HG03196 (cell line): Measurements from ENCODE around the gene FRRS1.

Experiments
- ATAC-seq: cut with Tn5 transposase; IDR thresholded peaks from one replicate; pipeline ENCODE4 v1.9.1; 2021; ENCODE audit not compliant: unreplicated experiment

The FRRS1 gene

DNA sequence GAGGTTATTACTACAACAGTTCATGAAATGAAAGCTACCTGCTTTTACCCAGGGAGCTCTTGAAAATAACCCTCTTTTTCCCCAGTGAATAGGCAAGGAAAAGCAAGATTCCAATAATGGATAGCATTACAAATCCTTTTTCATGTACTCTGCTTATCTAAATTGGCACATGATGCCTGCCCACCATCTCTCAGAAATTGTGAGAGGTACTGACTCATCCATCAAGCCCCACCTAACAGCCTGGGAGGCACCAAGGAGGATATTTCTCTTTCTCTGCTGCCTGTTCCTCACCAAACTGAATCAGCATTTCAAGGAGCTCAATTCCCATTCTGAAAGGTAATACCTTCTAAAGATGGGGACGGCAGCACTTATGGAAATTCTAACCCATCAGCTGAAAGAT is 86.2 kb downstream of the FRRS1 start:
- no peak for ATAC-seq

DNA sequence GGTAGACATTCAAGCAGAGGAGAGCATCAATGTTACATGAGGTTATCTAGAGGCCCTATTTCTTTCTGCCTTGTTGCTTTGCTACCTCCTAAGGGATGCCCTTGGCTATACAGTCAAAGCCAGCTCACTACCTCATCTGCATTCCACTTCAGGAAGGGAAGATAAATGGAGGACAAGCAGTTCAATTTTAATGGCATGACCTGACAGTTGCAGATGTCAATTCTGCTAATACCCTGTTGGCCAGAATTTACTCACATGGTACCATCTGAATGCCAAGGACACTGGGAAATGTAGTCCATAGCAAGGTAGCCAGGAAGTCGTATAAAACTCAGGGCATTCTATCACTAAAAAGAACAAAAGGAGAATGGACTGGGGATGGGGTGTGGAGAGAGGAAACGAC is 89.0 kb downstream of the FRRS1 start:
- no peak for ATAC-seq

DNA sequence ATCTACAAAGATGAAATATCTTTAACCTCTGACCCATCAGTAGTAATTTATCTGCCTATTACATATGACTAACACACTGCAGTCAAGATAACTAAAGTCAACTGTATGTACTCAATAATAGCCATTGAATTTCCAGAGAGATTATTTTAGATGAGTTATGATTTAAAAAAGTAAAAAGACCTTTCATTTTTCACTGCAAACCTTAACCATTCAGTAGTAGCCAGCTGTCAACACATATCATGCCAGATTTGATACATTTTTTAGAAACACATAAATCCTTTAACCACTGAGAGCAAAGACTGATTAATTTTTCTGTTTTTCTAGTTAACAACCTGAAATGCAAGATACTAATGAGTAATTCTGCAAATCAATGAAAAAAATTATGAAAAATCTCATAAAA is 89.6 kb downstream of the FRRS1 start:
- ATAC-seq, result no peak

DNA sequence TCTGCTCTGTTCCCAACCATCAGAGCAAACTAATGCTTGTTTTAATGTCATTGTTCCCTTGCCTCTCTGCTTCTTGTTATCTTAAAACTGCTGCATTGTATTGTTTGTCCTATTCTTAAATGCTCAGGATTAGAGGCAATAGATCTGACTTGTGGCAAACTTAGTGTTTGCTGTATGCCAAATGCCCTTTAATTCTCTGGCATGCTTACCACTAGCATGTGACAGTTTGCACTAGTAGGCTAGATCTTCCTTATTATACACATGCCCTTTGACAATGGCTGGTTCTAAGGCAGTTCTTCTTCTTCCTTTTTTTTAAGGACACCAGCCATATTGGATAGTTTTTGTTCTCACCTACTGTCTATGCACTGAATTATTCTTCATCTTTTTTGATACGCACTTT is 90.4 kb downstream of the FRRS1 start:
- ATAC-seq, result no peak

DNA sequence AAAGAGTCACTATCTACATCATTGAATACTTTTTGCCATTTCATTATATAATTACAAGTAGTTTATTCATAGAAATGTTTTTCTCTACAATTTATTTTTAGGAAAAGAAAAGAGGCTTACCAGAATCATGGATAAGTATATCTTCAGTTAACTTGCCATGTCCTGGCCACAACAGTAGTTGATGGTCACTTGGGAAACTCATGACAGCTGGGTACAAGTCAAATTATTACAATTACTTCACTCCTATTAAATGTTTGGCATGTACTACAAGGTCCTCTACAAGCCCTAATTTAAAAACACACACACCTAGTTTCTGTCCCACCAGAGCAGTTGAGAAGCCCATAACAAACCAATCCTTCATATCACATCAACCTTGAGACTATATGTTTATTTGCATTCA is 91.1 kb downstream of the FRRS1 start:
- ATAC-seq, result no peak

DNA sequence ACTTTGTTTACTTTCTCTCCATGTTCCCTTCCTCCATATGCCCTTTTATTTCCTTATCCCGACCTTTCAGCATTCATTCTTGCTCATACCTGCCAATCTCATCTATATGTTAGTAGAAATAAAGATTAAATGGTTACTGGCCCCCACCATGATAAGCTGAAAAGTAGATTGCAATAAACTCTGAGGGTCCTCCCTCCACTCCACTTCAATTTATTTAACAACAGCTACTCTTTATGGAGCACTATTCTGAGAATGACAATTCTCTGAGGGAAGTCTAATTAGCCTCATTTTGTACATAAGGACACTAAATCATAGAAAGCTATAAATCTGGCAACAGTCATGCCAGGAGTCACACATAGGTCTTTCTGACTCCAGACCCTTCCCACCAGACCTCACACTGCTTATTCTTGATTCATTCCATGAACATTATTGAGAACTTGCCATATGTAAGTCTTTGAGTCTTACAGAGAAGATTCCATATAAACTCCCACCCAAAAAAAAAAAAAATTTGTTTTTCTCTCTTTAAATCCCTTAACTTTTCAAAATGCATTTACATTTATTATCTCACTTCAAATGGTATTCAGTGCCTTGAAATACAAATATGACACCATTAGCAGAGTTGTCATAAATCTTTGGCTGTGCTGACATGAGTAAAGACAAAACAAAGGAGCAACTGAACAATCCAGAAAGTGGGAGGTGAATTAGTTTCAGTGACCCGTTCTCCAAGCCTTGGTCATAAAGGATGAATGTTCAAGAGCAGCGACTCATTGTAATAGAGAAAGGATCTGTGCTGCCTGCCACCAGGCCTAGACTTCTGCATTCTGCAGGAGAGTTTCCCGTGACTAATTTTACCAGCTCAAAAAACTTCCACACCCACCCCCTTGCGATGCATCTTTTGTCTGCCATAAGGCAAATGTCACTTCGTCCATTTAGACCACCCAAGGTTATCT is 92.0 kb downstream of the FRRS1 start:
- no peak for ATAC-seq

DNA sequence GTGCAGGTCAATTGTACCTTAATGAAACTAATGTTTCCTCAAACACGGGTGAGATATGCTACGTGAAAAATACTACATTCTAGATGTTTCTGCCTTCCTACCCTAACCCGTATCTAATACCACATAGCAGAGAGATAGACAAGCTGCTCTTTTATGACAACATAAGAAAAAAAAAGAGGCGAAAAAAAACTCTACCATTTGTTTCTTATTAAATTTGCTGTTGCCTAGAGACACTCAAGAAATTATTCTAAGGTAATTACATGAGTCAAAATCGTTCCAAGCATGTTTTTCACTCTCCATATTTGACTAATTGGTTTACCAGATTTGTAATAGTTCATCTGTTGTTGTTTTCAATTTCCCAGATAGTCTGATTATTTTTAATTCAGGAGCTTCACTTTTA is 93.1 kb downstream of the FRRS1 start:
- no peak for ATAC-seq

DNA sequence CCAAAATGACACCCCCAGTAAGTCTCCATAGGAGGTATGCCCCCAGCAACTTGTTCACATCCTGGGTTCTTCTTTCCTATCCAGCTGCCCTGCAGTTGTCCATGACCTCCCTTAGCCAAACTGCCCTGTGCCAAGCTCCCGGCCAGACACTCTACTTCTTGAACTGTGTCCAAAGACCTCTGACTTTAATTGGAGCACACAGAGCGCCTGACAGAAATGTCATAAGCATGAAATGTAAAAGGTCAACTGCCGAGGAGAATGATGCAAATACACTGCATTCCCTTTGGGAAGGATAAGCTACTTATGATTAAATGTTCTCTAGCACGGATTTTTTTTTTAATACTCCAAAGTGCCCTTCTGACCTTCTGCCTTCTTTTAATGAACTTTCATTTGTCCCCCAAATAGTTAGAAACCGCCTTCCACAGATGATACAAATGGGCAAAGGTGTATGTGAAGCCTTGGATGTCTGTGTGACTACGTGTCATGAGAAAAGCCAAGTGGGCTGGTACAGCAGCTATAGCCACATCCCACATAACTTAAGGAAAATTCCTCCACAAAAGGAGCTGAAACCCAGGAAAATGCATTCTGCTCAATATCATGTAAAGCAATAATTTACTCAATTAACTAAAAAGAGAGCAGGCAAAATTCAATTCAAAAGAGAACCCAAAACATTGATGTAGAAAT is 93.8 kb downstream of the FRRS1 start:
- ATAC-seq, result no peak

DNA sequence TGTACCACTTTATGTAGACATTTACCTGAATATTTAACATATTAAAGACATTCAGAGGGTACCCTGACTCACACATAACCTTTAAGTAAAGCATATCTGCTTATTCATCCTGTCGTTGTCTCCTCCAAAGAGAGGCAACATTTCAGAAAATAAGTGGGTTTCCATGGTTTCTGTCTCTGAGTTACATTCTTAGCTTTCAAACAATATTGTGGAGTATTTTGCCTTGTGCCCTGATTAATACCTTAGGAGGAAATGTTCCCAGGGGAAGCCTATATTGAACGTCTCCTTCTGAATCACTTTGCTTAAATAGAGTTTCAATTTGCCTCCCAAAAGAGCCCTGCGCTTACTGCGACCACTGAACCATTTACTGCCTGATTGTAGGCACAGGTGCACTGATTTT is 94.4 kb downstream of the FRRS1 start:
- no peak for ATAC-seq

DNA sequence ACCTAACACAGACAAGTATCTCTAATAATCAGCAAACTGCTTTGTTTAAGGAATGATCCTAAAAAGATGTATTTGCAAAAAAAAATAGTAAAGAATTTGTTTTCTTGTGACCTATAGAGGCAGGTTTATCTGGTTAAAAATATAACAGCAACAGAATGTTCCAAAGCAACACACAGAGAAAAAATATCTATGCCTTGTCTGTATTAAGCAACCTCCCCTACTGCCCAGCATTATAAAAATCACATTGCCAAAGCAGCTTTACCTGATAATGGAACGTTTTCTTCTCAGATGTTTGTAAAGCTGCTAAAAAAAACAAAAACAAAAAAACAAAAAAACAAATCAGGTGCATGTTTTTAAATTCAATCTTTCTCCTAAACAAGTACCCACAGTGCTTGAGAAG is 95.9 kb downstream of the FRRS1 start:
- ATAC-seq, result no peak

DNA sequence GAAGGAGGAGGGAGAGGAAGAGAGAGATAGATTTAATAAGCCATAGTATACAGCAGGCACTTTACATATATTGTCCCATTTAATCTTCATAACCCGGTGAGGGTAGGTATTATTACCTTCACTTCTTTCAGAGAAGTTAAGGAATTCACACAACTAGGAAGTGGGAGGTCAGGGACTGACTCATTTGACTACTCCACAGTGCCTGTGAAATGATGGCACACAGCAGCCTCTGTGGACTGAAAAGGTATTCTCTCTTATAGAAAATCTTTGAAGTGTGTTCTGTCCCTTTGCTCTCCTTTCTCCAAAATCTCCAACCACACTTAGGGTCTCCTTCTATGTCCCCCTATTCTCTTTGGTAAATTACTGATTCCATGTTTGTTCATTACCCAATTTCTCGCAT is 96.6 kb downstream of the FRRS1 start:
- ATAC-seq, result no peak

DNA sequence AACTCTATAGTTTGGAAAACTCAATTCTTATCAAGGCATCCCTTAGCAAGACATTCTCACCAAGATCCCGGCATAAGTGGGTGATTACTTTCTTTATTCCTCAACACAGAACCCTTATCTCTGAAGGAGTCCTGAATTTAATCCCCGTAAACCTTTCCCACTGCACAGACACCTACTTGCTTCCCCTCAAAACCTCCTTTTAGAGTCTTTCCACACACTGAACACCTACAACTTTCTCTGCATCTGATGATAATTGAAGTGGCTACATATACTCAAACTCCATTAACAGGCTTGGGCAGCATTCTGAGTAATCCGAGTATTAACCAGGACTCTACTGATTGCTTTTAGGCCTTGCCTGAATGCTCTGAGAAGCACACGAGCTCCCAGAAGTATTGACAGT is 97.1 kb downstream of the FRRS1 start:
- no peak for ATAC-seq

DNA sequence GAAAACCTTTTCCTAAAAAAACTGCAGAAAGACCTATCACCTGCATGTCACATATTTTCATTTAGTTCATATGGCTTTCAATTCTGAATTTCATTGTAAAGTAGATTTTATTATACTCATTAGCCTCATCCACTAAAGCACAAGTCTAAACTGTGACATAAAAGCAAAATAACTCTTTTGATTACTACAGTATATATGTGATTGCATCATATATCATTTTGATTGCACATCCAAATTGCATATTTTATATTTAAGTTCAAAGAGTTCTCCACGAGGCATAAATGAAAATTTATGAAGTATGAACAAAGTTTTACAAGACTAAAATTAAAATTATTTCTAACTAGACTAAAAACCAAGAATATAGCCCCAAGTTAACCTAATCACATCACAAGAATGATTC is 101.2 kb downstream of the FRRS1 start:
- ATAC-seq, result no peak

DNA sequence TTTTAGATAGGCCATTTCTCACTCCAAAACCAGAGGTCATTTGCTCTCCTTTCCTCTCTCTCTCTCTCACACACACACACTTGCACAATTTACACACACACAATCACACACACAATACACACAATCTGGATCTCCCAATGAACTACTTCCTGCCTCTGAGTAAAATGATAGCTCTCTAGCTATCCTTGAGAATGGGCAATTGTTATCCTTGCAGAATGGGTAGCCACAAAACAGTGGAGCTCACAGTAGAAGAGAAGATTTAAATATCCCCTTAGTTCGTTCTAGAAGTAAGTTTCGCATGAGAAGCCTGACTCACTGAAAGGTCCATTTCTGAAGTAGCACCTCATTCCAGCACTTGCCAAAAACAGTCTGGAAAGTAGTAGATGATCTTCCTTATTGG is 102.9 kb downstream of the FRRS1 start:
- no peak for ATAC-seq

DNA sequence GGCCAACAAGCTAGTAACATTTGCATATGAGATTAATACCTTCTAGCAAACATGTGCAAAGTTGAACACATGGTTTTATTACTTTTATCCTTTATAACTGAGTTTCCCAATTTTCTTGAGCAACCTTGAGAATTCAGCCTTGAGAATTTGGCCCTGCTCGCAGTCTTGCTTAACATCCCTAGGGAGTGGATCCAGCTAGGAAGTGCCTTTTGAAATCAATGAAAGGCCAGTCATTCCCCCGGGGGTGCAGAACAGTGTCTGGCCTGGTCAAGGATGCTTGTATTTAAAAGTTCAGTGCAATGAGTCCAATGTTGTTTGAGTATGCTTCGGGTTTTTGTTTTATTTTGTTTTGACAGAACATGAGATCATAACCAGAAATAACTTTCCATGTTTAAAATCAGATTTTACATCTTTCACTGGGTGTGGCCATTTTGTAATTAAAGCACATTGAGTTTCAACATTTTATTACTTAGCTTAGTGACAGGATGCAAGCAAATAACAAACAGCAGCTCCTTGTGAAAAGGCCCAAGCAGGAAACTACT is 103.8 kb downstream of the FRRS1 start:
- no peak for ATAC-seq

DNA sequence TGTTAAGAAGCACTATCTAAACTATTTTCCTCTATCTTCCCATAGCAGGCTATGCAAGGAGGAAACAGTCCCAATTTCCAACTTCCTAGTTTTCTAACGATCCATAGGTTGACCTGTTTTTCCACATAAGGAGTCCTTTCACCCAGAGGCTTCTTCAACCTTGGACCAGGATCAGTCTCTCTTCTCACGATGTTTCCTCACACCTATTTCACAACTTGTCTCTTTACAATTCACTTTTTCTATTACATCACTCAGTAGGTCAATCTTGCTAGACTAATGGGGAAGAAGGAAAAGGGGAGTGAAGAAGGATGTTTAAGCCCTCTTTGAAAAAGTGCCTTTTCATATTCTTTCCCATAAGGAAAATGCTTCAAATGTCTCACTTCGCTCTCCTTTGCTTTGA is 104.7 kb downstream of the FRRS1 start:
- no peak for ATAC-seq

DNA sequence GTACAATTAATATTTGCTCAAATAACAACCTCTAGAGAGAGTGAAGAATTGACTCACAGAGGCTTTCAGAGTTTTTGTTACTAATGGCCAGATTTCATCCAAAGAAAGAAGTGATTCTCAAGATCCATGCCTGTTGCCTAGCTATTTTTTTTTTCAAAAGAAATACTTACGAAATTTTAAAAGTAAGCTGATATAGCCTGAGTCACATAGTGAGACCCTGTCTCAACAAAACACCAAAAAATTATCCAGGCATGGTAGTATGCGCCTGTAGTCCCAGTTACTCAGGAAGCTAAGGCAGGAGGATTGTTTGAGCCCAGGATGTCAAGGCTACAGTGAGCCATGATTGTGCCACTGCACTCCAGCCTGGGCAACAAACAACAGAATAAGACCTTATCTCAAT is 105.9 kb downstream of the FRRS1 start:
- ATAC-seq, result no peak

DNA sequence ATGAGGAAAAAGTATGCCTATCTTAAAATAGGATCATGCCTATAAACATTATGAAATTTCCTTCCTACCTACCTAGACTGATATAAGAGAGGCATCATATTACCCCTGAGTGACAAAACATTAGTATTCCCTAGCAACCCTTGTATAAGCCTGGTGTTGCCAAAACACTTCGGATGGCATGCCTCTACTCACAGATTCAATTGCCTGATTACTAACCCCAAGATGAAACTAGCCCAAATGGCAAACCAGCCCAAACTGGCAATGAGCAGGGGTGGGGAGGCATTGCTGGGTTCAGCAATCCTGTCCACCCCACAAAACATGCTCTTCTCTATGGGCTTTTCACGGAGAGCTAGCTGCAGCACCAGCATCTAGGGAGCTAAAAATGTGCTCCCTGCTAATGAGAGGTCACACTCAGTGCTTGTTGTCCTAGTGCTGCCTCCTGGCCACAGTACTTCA is 106.7 kb downstream of the FRRS1 start:
- no peak for ATAC-seq
